IMR-90 (cell line): ENCODE measurements around the gene ABCB1. TPM values are rescaled to one million over a fixed set of nuclear protein-coding genes. Genes with fewer than 3 reads are reported as not detected.

Source experiments
- ATAC-seq: fragments of 200-7000 bp; cut with Tn5 transposase; 2 replicates; pipeline ENCODE4 v1.9.1; 2020; ENCODE audit warnings: low read depth, mild to moderate bottlenecking, moderate library complexity
- BruUV-seq: library from RNA; stranded (reverse); fragments of 400-500 nt; replicated peaks from 2 replicates; lab custom pipeline; 2021; lab: Mats Ljungman, UMichigan
- CTCF ChIA-PET: fragments of 300-600 bp; formaldehyde crosslinking; extraction: SDS; loops from one replicate; lab custom pipeline; 2021; ENCODE audit warnings: antibody characterized with exemption; lab: Yijun Ruan, JAX
- POLR2A ChIA-PET: fragments of 300-600 bp; sonication (Branson Sonifier 250); formaldehyde crosslinking; loops from one replicate; lab custom pipeline; 2022; ENCODE audit warnings: antibody characterized with exemption; ENCODE audit not compliant: unreplicated experiment; lab: Charles Lee
- DNase-seq: peaks from one replicate; pipeline ENCODE4 v3.0.0; 2013
- H2AFZ ChIP-seq: replicated peaks from 2 replicates; pipeline ENCODE3; 2013; ENCODE audit warnings: low read length, mild to moderate bottlenecking; ENCODE audit not compliant: poor library complexity
- H2AK5ac ChIP-seq: 2 replicates; pipeline ENCODE4 v1.6.1; 2013; ENCODE audit warnings: low read depth, low read length, inconsistent platforms
- H2AK9ac ChIP-seq: replicated peaks from 2 replicates; pipeline ENCODE3; 2013; ENCODE audit warnings: mild to moderate bottlenecking, low read depth, low read length, moderate library complexity; ENCODE audit not compliant: poor library complexity
- H2BK120ac ChIP-seq: 2 replicates; pipeline ENCODE4 v1.6.1; 2013; ENCODE audit warnings: low read depth, low read length, inconsistent platforms
- H2BK15ac ChIP-seq: 3 replicates; pipeline ENCODE4 v1.6.1; 2013; ENCODE audit warnings: low read depth, low read length, inconsistent platforms
- H2BK20ac ChIP-seq: 2 replicates; pipeline ENCODE4 v1.6.1; 2013; ENCODE audit warnings: low read depth, mild to moderate bottlenecking, inconsistent platforms, low read length, moderate library complexity
- H2BK5ac ChIP-seq: 2 replicates; pipeline ENCODE4 v1.6.1; 2013; ENCODE audit warnings: mild to moderate bottlenecking, low read depth, low read length, inconsistent platforms; ENCODE audit not compliant: poor library complexity, severe bottlenecking
- H3K14ac ChIP-seq: replicated peaks from 2 replicates; pipeline ENCODE4 v1.6.1; 2013; ENCODE audit warnings: low read depth, low read length, inconsistent platforms
- H3K18ac ChIP-seq: 2 replicates; pipeline ENCODE4 v1.6.1; 2013; ENCODE audit warnings: low read depth, low read length, control low read depth
- H3K23ac ChIP-seq: 2 replicates; pipeline ENCODE4 v1.6.1; 2013; ENCODE audit warnings: low read depth, low read length, inconsistent platforms
- H3K27ac ChIP-seq: 2 replicates; pipeline ENCODE4 v1.5.1; 2013; ENCODE audit warnings: mild to moderate bottlenecking, control low read depth, low read length; ENCODE audit not compliant: insufficient read depth
- H3K27me3 ChIP-seq: 2 replicates; pipeline ENCODE4 v1.6.1; 2013; ENCODE audit warnings: low read length; ENCODE audit not compliant: control insufficient read depth, insufficient read depth
- H3K36me3 ChIP-seq: 2 replicates; pipeline ENCODE4 v1.6.1; 2013; ENCODE audit warnings: low read length, mixed read lengths; ENCODE audit not compliant: control insufficient read depth, insufficient read depth
- H3K4ac ChIP-seq: 2 replicates; pipeline ENCODE4 v1.6.1; 2013; ENCODE audit warnings: low read depth, low read length, inconsistent platforms
- H3K4me1 ChIP-seq: 2 replicates; pipeline ENCODE4 v1.6.1; 2013; ENCODE audit warnings: low read length, mixed read lengths; ENCODE audit not compliant: control insufficient read depth, insufficient read depth
- H3K4me2 ChIP-seq: 2 replicates; pipeline ENCODE4 v1.6.1; 2013; ENCODE audit warnings: low read depth, mild to moderate bottlenecking, control low read depth, low read length, moderate library complexity
- H3K4me3 ChIP-seq: 2 replicates; pipeline ENCODE4 v1.5.1; 2013; ENCODE audit warnings: low read depth, mild to moderate bottlenecking, control low read depth, low read length, moderate library complexity; ENCODE audit not compliant: insufficient read depth
- H3K56ac ChIP-seq: 2 replicates; pipeline ENCODE4 v1.6.1; 2013; ENCODE audit warnings: low read length, inconsistent platforms; ENCODE audit not compliant: insufficient read depth; ENCODE audit errors: extremely low read depth
- H3K79me1 ChIP-seq, 2 experiments: 2 replicates each; pipeline ENCODE4 v1.6.1; 2013; ENCODE audit warnings: low read length in 2 of 2, inconsistent platforms in 1 of 2, low read depth in 1 of 2
- H3K9ac ChIP-seq: 2 replicates; pipeline ENCODE4 v1.6.1; 2013; ENCODE audit warnings: low read depth, low read length, control low read depth
- H3K9me1 ChIP-seq: 2 replicates; pipeline ENCODE4 v1.6.1; 2013; ENCODE audit warnings: low read length, inconsistent platforms; ENCODE audit not compliant: insufficient read depth
- H3K9me3 ChIP-seq: 2 replicates; pipeline ENCODE4 v1.6.1; 2013; ENCODE audit warnings: low read length; ENCODE audit not compliant: control insufficient read depth, insufficient read depth
- H4K20me1 ChIP-seq: 2 replicates; pipeline ENCODE4 v1.6.1; 2013; ENCODE audit warnings: low read length, inconsistent platforms; ENCODE audit not compliant: insufficient read depth
- H4K5ac ChIP-seq: 2 replicates; pipeline ENCODE4 v1.6.1; 2013; ENCODE audit warnings: mild to moderate bottlenecking, low read depth, low read length, control low read depth
- H4K8ac ChIP-seq, 2 experiments: 2 replicates each; pipeline ENCODE4 v1.6.1; 2013; ENCODE audit warnings: low read depth in 2 of 2, low read length in 2 of 2, control low read depth in 1 of 2, inconsistent platforms in 1 of 2
- H4K91ac ChIP-seq: 2 replicates; pipeline ENCODE4 v1.6.1; 2013; ENCODE audit warnings: low read depth, low read length, inconsistent platforms; ENCODE audit not compliant: insufficient read depth
- MXI1 ChIP-seq: IDR thresholded peaks from 2 replicates; pipeline ENCODE4 v1.6.1; 2012; ENCODE audit warnings: low read depth, mild to moderate bottlenecking, low read length, moderate library complexity, borderline replicate concordance
- SMC3 ChIP-seq: fragments of 150-350 bp; IDR thresholded peaks from 2 replicates; pipeline ENCODE4 v1.6.1; 2016; ENCODE audit warnings: low read depth, mild to moderate bottlenecking, antibody characterized with exemption, low read length, moderate library complexity
- WGBS, 2 experiments: methylation state at CpG; one replicate each; pipeline versions ENCODE4 v1.1.5 to v1.1.7; 2013; ENCODE audit warnings: missing lambda C conversion rate in 2 of 2; ENCODE audit not compliant: insufficient read length in 1 of 2; ENCODE audit errors: extremely low coverage in 2 of 2; 5-methylcytosine and 5-hydroxymethylcytosine counted together
- dilution Hi-C: fragments of 300-500 bp; cut with HindIII; formaldehyde crosslinking; loops from one replicate; pipeline ENCODE4 v1.14.3; 2018; ENCODE audit warnings: low sequenced_read_pairs; ENCODE audit not compliant: unreplicated experiment
- in situ Hi-C: fragments of 300-500 bp; cut with MboI; formaldehyde crosslinking; loops from 3 replicates; pipeline ENCODE4 v1.14.3; 2019; ENCODE audit warnings: low sequenced_read_pairs, inconsistent platforms, mixed read lengths
- intact Hi-C: fragments of 100-400 bp; cut with micrococcal nuclease; formaldehyde crosslinking; loops from 2 replicates; pipeline ENCODE4 v1.10.0; 2022
- polyA plus RNA-seq, 3 experiments: library from polyadenylated mRNA; depleted of rRNA; stranded (reverse); fragments of >200 nt; gene quantifications; 2 replicates each; pipeline ENCODE4 v1.2.3, GENCODE V29; 2012; ENCODE audit warnings: low replicate concordance in 1 of 3
- total RNA-seq: library from RNA; depleted of rRNA; stranded (reverse); fragments of >200 nt; gene quantifications from 2 replicates; pipeline ENCODE4 v1.2.3, GENCODE V29; 2012
- TF ChIP-seq, protein P1 (sequence below): conservative IDR thresholded peaks from 2 replicates; pipeline ENCODE4 v1.5.1; 2012; ENCODE audit warnings: mild to moderate bottlenecking, low read depth, low read length, improper control_type of control experiment

The ABCB1 gene
- total and polyA plus RNA-seq, 2 of the 4 experiments (the other 2 are of a cell fraction): 0.80 to 0.90 TPM

DNA sequence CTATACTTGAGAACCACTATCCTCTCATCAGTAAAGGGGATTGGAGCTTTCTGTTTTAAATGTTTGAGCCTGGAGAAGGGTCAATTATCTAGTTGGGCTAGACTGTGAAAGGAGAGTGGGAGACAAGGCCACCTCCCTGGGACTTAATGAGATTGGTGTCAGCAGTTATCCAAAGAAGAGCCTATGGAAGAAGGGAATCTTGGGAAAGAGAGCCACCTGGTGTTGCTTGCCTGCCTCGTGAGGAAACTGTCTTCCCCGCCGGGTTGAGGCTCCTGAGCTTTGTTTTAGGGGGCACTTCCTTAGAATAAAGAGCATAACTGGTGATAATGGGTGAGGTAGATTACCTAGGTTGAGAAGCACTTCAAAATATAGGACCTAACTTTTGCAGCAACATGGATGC is 93.2 kb downstream of the ABCB1 start:
- H2BK5ac ChIP-seq: no peak overlapping the region
- WGBS, 2 experiments: no CpG with 5 or more reads among the region's 3 CpGs
- in situ Hi-C loops (loop anchor here (10.0 kb wide), 2 partner anchors 377 to 607 kb away; no protein-coding TSS in a partner anchor), intact Hi-C loops (loop anchor here (2.0 to 5.0 kb wide), 3 partner anchors 115 to 661 kb away; no protein-coding TSS in a partner anchor), dilution Hi-C loops (no loop called here)
- no peak overlapping the region for H4K8ac ChIP-seq
- H3K4me2 ChIP-seq: no peak overlapping the region
- no peaks in the 10 kb centered on the region for H3K9me3 ChIP-seq
- H2AK9ac ChIP-seq: no peak overlapping the region
- H3K27ac ChIP-seq: no peak overlapping the region
- no peak overlapping the region for H3K18ac ChIP-seq
- no peak overlapping the region for H2BK20ac ChIP-seq
- H4K5ac ChIP-seq: no peak overlapping the region
- H3K4me3 ChIP-seq: no peak overlapping the region
- no peaks in the 10 kb centered on the region for H3K79me1 ChIP-seq
- no peak overlapping the region for H2AK5ac ChIP-seq
- H3K4ac ChIP-seq: no peak overlapping the region
- ChIA-PET POLR2A (no interaction called here), CTCF (interaction anchor here (0.6 kb wide), 1 partner anchor 50 kb away, joined by 3 read pairs; no protein-coding TSS in a partner anchor)
- H3K14ac ChIP-seq: no peak overlapping the region
- no peak overlapping the region for H4K91ac ChIP-seq
- no peaks in the 10 kb centered on the region for H4K20me1 ChIP-seq
- DNase-seq (no peak), ATAC-seq (no peak)
- no peak overlapping the region for H3K23ac ChIP-seq
- H3K27me3 ChIP-seq: peaks cover 2% of the 10 kb centered on the region; the same call in 1 of the 2 replicates
- TF ChIP-seq MXI1: no peak
- TF ChIP-seq, protein P1, sequence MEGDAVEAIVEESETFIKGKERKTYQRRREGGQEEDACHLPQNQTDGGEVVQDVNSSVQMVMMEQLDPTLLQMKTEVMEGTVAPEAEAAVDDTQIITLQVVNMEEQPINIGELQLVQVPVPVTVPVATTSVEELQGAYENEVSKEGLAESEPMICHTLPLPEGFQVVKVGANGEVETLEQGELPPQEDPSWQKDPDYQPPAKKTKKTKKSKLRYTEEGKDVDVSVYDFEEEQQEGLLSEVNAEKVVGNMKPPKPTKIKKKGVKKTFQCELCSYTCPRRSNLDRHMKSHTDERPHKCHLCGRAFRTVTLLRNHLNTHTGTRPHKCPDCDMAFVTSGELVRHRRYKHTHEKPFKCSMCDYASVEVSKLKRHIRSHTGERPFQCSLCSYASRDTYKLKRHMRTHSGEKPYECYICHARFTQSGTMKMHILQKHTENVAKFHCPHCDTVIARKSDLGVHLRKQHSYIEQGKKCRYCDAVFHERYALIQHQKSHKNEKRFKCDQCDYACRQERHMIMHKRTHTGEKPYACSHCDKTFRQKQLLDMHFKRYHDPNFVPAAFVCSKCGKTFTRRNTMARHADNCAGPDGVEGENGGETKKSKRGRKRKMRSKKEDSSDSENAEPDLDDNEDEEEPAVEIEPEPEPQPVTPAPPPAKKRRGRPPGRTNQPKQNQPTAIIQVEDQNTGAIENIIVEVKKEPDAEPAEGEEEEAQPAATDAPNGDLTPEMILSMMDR: 0 out of 2 replicates have a peak, but pooled peaks have one; percentile 8
- 0 out of 2 replicates have a peak, but pooled peaks have one; percentile 9 for TF ChIP-seq SMC3
- no peak overlapping the region for H3K56ac ChIP-seq
- H2AFZ ChIP-seq: no peak overlapping the region
- no peaks in the 10 kb centered on the region for H3K36me3 ChIP-seq
- H3K9me1 ChIP-seq: no peaks in the 10 kb centered on the region
- H2BK15ac ChIP-seq: no peak overlapping the region
- H2BK120ac ChIP-seq: no peak overlapping the region
- H3K4me1 ChIP-seq: peaks cover 3% of the 10 kb centered on the region; the same call in 1 of the 2 replicates
- BruUV-seq: no TSS peak
- no peak overlapping the region for H3K9ac ChIP-seq
